ENCODE measurements around the gene TSPAN9. TPM values are rescaled to one million over a fixed set of nuclear protein-coding genes. Genes with fewer than 3 reads are reported as not detected.

TSPAN9 gene
- total and polyA plus RNA-seq, 10 of the 15 experiments (the other 5 are each of a cell fraction or from before 2014, with no cell fraction given), result 0.03 to 1.0 (median 0.12) TPM; not detected in 5

GRCh38 chr12:3033539-3033867 is 43.7 kb upstream of the TSPAN9 start:
- Histone ChIP-seq H3K9ac (ENCODE audit: control insufficient read depth, insufficient read depth, low read length) (no peak overlapping the region), H2AFZ (ENCODE audit: control insufficient read depth, low read depth, low read length) (no peak overlapping the region), H3K79me2 (ENCODE audit: control insufficient read depth, insufficient read depth, low read length) (no peaks in the 10 kb centered on the region), H3K27me3 (replicated peaks in 1 of 2; ENCODE audit: control insufficient read depth in 2 of 2, insufficient read depth in 2 of 2, low read length in 1 of 2) (no peaks in the 10 kb centered on the region; a peak in 1 of 4 replicates), H3K4me1 (ENCODE audit: control insufficient read depth, insufficient read depth, low read length) (no peaks in the 10 kb centered on the region), H3K4me3 (no peak overlapping the region), H3K4me2 (ENCODE audit: control insufficient read depth, insufficient read depth) (no peak overlapping the region), H3K27ac (ENCODE audit: control insufficient read depth, insufficient read depth) (no peak overlapping the region), H3K9me3 (replicated peaks; ENCODE audit: control insufficient read depth, insufficient read depth, low read length) (no peaks in the 10 kb centered on the region), H3K36me3 (ENCODE audit: control insufficient read depth in 2 of 2, insufficient read depth in 2 of 2, low read length in 1 of 2) (no peaks in the 10 kb centered on the region), H4K20me1 (ENCODE audit: control insufficient read depth, insufficient read depth) (no peaks in the 10 kb centered on the region)
- 43% methylated on average over 8 of the region's 8 CpGs for WGBS (ENCODE audit: insufficient coverage, insufficient replicate concordance, low lambda C conversion rate, missing lambda C conversion rate)
- FAIRE-seq (no peak), ATAC-seq (no peak), DNase-seq (ENCODE audit: low read depth, low spot score) (no peak)
- RAD21 ChIA-PET (ENCODE audit: unreplicated experiment), result interaction anchor here (1.0 kb wide), 1 partner anchor 148 kb away, joined by 3 read pairs; no protein-coding TSS in a partner anchor
- no TSS peak for BruUV-seq (replicated peaks)
- POLR2A ChIA-PET, result no interaction called here
- SMC1A ChIA-PET (ENCODE audit: uncharacterized antibody, unreplicated experiment), result no interaction called here
- intact Hi-C loops (cut with micrococcal nuclease; ENCODE audit: unreplicated experiment), result loop anchor here (5.0 kb wide), 1 partner anchor 186 kb away; no protein-coding TSS in a partner anchor
- CTCF ChIA-PET, result interaction anchor here (1.0 to 2.6 kb wide), 4 partner anchors 8 to 249 kb away, joined by 3 to 10 read pairs (median 6); no protein-coding TSS in a partner anchor
- TF ChIP-seq SMC3 (IDR thresholded peaks at IDR 0.05; ENCODE audit: borderline replicate concordance, low read length) (no peak), BCL3 (IDR thresholded peaks at IDR 0.05; ENCODE audit: borderline replicate concordance, insufficient read depth, low read depth, low read length, poor library complexity, severe bottlenecking) (no peak), ASH2L (IDR thresholded peaks at IDR 0.05; ENCODE audit: borderline replicate concordance, low read depth) (no peak), TCF3 (IDR thresholded peaks at IDR 0.05; ENCODE audit: borderline replicate concordance, insufficient read depth, low read depth, low read length) (no peak), HCFC1 (IDR thresholded peaks at IDR 0.05; ENCODE audit: low read length) (no peak), IRF4 (IDR thresholded peaks at IDR 0.05; ENCODE audit: low read depth, low read length) (no peak), IKZF2 (IDR thresholded peaks at IDR 0.05) (no peak), SIN3A (IDR thresholded peaks at IDR 0.05; ENCODE audit: low read depth, low read length) (no peak), SREBF1 (IDR thresholded peaks at IDR 0.05; ENCODE audit: low read length) (no peak)
- in situ Hi-C loops (cut with MboI), result no loop called here
